NCI-H345 (cell line): ENCODE results near the gene LRRC37A3.
"Not testable (repeated sequence)": the region's sequence is repeated elsewhere in the genome, so short reads cannot be mapped to it uniquely, and the experiment has no call there.

ENCODE experiments used
- DNase-seq: peaks from one replicate; lab custom pipeline; 2025; lab: John Stamatoyannopoulos, UW

Gene LRRC37A3

GRCh38 chr17:64926430-64926829 is 7.2 kb upstream of the LRRC37A3 start:
- DNase-seq = not testable (repeated sequence)

- not testable (repeated sequence) for DNase-seq
Measured at GRCh38 chr17:64925244-64925643, 6.0 kb upstream of the LRRC37A3 start.

GRCh38 chr17:64923051-64923568 is 3.8 kb upstream of the LRRC37A3 start:
- not testable (repeated sequence) for DNase-seq

- DNase-seq = no peak
Measured at GRCh38 chr17:64920419-64921172, 1.3 kb upstream of the LRRC37A3 start.

GRCh38 chr17:64920026-64920418 is 744 bp upstream of the LRRC37A3 start:
- no peak for DNase-seq

- DNase-seq = peak; percentile 25
Measured at GRCh38 chr17:64918842-64919288, 413 bp downstream of the LRRC37A3 start.

GRCh38 chr17:64917540-64917939 is 1.7 kb downstream of the LRRC37A3 start:
- not testable (repeated sequence) for DNase-seq

- DNase-seq = not testable (repeated sequence)
Measured at GRCh38 chr17:64915244-64915643, 4.0 kb downstream of the LRRC37A3 start.

- DNase-seq = not testable (repeated sequence)
Measured at GRCh38 chr17:64910191-64910514, 9.1 kb downstream of the LRRC37A3 start.

GRCh38 chr17:64909511-64910190 is 9.6 kb downstream of the LRRC37A3 start:
- not testable (repeated sequence) for DNase-seq

GRCh38 chr17:64904069-64904468 is 15.2 kb downstream of the LRRC37A3 start:
- DNase-seq = not testable (repeated sequence)

GRCh38 chr17:64897136-64897535 is 22.1 kb downstream of the LRRC37A3 start:
- DNase-seq = not testable (repeated sequence)

- DNase-seq = not testable (repeated sequence)
Measured at GRCh38 chr17:64874210-64874609, 45.1 kb downstream of the LRRC37A3 start.

- peak; percentile 58 for DNase-seq
Measured at GRCh38 chr17:64847504-64848466, 71.5 kb downstream of the LRRC37A3 start.

GRCh38 chr17:64846892-64847291 is 72.4 kb downstream of the LRRC37A3 start:
- not testable (repeated sequence) for DNase-seq

GRCh38 chr17:64843918-64844317 is 75.4 kb downstream of the LRRC37A3 start:
- not testable (repeated sequence) for DNase-seq

GRCh38 chr17:64842900-64843299 is 76.4 kb downstream of the LRRC37A3 start:
- DNase-seq = not testable (repeated sequence)

GRCh38 chr17:64840960-64841359 is 78.3 kb downstream of the LRRC37A3 start:
- not testable (repeated sequence) for DNase-seq

- not testable (repeated sequence) for DNase-seq
Measured at GRCh38 chr17:64838513-64838912, 80.8 kb downstream of the LRRC37A3 start.

- DNase-seq = peak; percentile 86
Measured at GRCh38 chr17:64837018-64837761, 82.1 kb downstream of the LRRC37A3 start.

GRCh38 chr17:64836623-64837017 is 82.7 kb downstream of the LRRC37A3 start:
- DNase-seq = not testable (repeated sequence)
